ENCODE results near the gene XCL2. TPM values are rescaled to one million over a fixed set of nuclear protein-coding genes. Genes with fewer than 3 reads are reported as not detected.

Gene XCL2
- total RNA-seq, 1 donor from 2014 or later, result not detected

GRCh38 chr1:168504064-168504837 is 39.5 kb downstream of the XCL2 start:
- Mint-ChIP-seq H3K27ac (no peak overlapping the region), H3K27me3 (no peaks in the 10 kb centered on the region), H3K4me3 (no peak overlapping the region), H3K36me3 (no peaks in the 10 kb centered on the region), H3K9me3 (no peaks in the 10 kb centered on the region), H3K4me1 (ENCODE audit: unreplicated experiment) (peaks cover 2% of the 10 kb centered on the region)
- no peak for DNase-seq (ENCODE audit: extremely low spot score, unreplicated experiment)
- no peak for TF ChIP-seq CTCF (conservative IDR thresholded peaks at IDR 0.05)

- TF ChIP-seq CTCF (conservative IDR thresholded peaks at IDR 0.05), result no peak
- Mint-ChIP-seq H3K27ac (no peak overlapping the region), H3K36me3 (no peaks in the 10 kb centered on the region), H3K9me3 (no peaks in the 10 kb centered on the region), H3K27me3 (no peaks in the 10 kb centered on the region), H3K4me3 (no peak overlapping the region), H3K4me1 (ENCODE audit: unreplicated experiment) (peaks cover 21% of the 10 kb centered on the region)
- DNase-seq (ENCODE audit: extremely low spot score, unreplicated experiment), result no peak
Observed at GRCh38 chr1:168499688-168500049, 44.1 kb downstream of the XCL2 start.

- TF ChIP-seq CTCF (conservative IDR thresholded peaks at IDR 0.05), result no peak
- Mint-ChIP-seq H3K27me3 (no peaks in the 10 kb centered on the region), H3K27ac (peak overlapping the region; percentile 54), H3K4me1 (ENCODE audit: unreplicated experiment) (peaks cover 21% of the 10 kb centered on the region), H3K4me3 (peak overlapping the region; percentile 7), H3K9me3 (no peaks in the 10 kb centered on the region), H3K36me3 (no peaks in the 10 kb centered on the region)
- DNase-seq (ENCODE audit: extremely low spot score, unreplicated experiment), result no peak
Observed at GRCh38 chr1:168498956-168499687, 44.7 kb downstream of the XCL2 start.

GRCh38 chr1:168498159-168498631 is 45.6 kb downstream of the XCL2 start:
- DNase-seq (ENCODE audit: extremely low spot score, unreplicated experiment), result no peak
- Mint-ChIP-seq H3K27ac (peak overlapping the region; percentile 79), H3K9me3 (no peaks in the 10 kb centered on the region), H3K4me3 (no peak overlapping the region), H3K36me3 (no peaks in the 10 kb centered on the region), H3K4me1 (ENCODE audit: unreplicated experiment) (peaks cover 21% of the 10 kb centered on the region), H3K27me3 (no peaks in the 10 kb centered on the region)
- no peak for TF ChIP-seq CTCF (conservative IDR thresholded peaks at IDR 0.05)

- Mint-ChIP-seq H3K4me3 (no peak overlapping the region), H3K9me3 (no peaks in the 10 kb centered on the region), H3K27me3 (no peaks in the 10 kb centered on the region), H3K36me3 (no peaks in the 10 kb centered on the region), H3K4me1 (ENCODE audit: unreplicated experiment) (peaks cover 21% of the 10 kb centered on the region), H3K27ac (peak overlapping the region; percentile 79)
- DNase-seq (ENCODE audit: extremely low spot score, unreplicated experiment), result no peak
- no peak for TF ChIP-seq CTCF (conservative IDR thresholded peaks at IDR 0.05)
Observed at GRCh38 chr1:168497376-168497950, 46.3 kb downstream of the XCL2 start.
